Endothelial cell (in vitro differentiated cells): ENCODE measurements around the gene STARD10. TPM values are rescaled to one million over a fixed set of nuclear protein-coding genes. Genes with fewer than 3 reads are reported as not detected.
A peak's percentile ranks its signal among the peaks of the same experiment; 100 is the strongest.

Source experiments
- DNase-seq: peaks from one replicate; pipeline ENCODE4 v3.0.0; 2021; ENCODE audit warnings: low spot score
- H3K27ac Mint-ChIP-seq: one replicate; pipeline ENCODE4 v1.8.0; 2021; ENCODE audit warnings: mixed read lengths, inconsistent platforms; ENCODE audit not compliant: unreplicated experiment
- H3K27me3 Mint-ChIP-seq: one replicate; pipeline ENCODE4 v1.8.0; 2021; ENCODE audit warnings: mild to moderate bottlenecking, moderate library complexity, mixed read lengths, inconsistent platforms; ENCODE audit not compliant: unreplicated experiment
- H3K36me3 Mint-ChIP-seq: one replicate; pipeline ENCODE4 v1.8.0; 2021; ENCODE audit warnings: mild to moderate bottlenecking, low read depth, mixed read lengths, inconsistent platforms; ENCODE audit not compliant: unreplicated experiment
- H3K4me1 Mint-ChIP-seq: one replicate; pipeline ENCODE4 v1.8.0; 2021; ENCODE audit warnings: mild to moderate bottlenecking, mixed read lengths, inconsistent platforms; ENCODE audit not compliant: unreplicated experiment
- H3K4me3 Mint-ChIP-seq: one replicate; pipeline ENCODE4 v1.8.0; 2021; ENCODE audit warnings: mild to moderate bottlenecking, mixed read lengths, inconsistent platforms; ENCODE audit not compliant: unreplicated experiment
- H3K9me3 Mint-ChIP-seq: one replicate; pipeline ENCODE4 v1.8.0; 2021; ENCODE audit warnings: mixed read lengths, inconsistent platforms; ENCODE audit not compliant: unreplicated experiment
- long read RNA-seq: library from polyadenylated mRNA; unstranded; transcript quantifications from one replicate; pipeline ENCODE4 v2.0.0, GENCODE V29; 2020; ENCODE audit not compliant: unreplicated experiment
- total RNA-seq: library from RNA; stranded (reverse); fragmentation: NEBNext Ultra II Directional; extraction: Animal tissue kit (Norgen Biotek cat#: 25700); gene quantifications from one replicate; pipeline ENCODE4 v1.2.1, GENCODE V29; 2021; ENCODE audit not compliant: unreplicated experiment
- TF ChIP-seq, protein P1 (sequence below): fragments of 200-600 bp; sonication (generic); IDR thresholded peaks from one replicate; pipeline ENCODE4 v1.5.0; 2021; ENCODE audit warnings: antibody characterized with exemption; ENCODE audit not compliant: unreplicated experiment

Gene STARD10, protein sequence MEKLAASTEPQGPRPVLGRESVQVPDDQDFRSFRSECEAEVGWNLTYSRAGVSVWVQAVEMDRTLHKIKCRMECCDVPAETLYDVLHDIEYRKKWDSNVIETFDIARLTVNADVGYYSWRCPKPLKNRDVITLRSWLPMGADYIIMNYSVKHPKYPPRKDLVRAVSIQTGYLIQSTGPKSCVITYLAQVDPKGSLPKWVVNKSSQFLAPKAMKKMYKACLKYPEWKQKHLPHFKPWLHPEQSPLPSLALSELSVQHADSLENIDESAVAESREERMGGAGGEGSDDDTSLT
- 13.4 TPM for total RNA-seq
- long read RNA-seq, partial matches to known transcripts, result 0 of 4 reads
- long read RNA-seq, other reads (novel, unspliced or antisense), result 0 of 4 reads

DNA sequence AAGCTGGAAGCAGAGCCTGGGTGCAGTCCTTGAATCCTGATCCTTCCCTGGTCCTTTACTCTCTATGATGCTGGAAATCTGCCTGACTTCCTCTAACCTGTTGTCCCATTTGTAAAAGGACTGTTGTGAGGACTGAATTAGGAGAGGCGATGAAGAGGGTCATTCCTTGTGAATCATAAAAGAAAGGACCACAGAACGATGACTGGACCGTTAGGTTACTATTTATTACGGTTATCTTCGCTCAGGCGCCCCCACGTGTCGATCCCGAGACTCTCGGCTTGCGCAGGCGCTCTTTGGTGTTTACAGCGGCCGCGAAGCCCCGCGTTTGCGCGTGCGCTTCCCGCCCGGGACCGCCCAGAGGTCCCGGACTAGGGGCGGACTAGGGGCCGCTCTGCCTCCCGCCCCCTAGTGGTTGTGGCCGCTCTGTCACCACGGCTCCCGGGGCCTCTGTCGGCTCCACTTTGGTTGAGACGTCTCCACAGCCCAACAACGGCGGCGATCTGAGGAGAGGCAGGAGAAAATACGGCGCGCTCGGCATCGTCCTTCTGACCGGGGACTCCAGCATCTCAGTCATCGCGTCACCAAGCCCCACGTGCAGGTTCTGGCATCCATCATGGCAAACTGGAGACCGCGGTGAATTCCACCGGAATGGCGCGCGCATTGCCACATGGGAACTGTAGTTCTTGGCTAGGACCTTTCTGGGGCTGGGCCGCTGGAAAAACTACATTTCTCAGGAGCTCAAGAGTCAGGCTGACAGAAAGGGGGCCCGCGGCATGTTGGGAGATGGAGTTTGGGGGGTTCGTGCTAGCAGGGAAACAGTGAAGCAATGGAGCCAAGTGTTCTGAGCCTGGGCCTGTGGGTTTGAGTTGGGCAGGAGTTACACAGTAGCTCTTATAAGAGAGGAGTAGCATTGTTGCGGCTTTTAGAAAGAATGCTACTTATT, at the start of gene STARD10:
Gene STARD10, minus strand, starts transcription at position 623 of the 943 bp plus-strand sequence. CDS start 12,866 bp downstream, outside the sequence.
- Mint-ChIP-seq H3K36me3 (no peaks in the 10 kb centered on the region), H3K4me3 (peak within 1 kb of the TSS; percentile 98), H3K27ac (peak within 1 kb of the TSS; percentile 91), H3K27me3 (peaks cover 14% of the 10 kb centered on the region), H3K4me1 (peaks cover 15% of the 10 kb centered on the region), H3K9me3 (no peaks in the 10 kb centered on the region)
- TF ChIP-seq, protein P1, sequence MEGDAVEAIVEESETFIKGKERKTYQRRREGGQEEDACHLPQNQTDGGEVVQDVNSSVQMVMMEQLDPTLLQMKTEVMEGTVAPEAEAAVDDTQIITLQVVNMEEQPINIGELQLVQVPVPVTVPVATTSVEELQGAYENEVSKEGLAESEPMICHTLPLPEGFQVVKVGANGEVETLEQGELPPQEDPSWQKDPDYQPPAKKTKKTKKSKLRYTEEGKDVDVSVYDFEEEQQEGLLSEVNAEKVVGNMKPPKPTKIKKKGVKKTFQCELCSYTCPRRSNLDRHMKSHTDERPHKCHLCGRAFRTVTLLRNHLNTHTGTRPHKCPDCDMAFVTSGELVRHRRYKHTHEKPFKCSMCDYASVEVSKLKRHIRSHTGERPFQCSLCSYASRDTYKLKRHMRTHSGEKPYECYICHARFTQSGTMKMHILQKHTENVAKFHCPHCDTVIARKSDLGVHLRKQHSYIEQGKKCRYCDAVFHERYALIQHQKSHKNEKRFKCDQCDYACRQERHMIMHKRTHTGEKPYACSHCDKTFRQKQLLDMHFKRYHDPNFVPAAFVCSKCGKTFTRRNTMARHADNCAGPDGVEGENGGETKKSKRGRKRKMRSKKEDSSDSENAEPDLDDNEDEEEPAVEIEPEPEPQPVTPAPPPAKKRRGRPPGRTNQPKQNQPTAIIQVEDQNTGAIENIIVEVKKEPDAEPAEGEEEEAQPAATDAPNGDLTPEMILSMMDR, result peak; percentile 99
- peak; percentile 95 for DNase-seq

DNA sequence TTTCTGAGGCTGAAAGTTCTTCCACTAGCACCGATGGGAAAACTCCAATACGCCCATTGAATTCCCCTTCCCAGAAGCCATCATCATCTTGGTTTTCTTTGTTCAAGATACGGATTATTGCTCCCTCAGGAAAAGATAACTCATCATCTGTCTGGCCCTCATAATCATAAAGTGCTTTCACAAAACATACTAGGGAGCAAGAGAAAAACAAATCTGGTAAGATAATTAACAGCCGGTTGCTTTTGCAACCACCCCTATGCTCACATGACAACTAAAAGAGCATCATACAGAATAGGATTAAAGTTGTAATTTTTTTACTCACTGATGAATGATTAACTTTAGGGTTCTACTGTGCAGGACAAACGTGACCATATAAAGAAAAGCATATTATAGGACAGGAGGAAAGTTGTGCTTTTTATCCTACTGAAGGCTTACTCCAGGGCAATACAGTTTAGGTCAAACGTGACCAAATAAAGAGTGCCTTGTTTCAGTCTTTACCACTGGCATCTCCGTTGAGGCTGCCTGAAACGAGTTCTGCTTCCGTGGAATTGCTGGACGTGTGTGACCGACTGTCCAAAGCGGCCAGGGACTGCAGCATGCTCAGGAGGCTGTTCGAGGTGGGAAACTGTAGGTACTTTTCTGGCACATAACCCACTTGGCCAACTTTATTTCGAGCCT, 48.9 kb upstream of the STARD10 start:
- H3K4me3 Mint-ChIP-seq, result no peak overlapping the region
- H3K27me3 Mint-ChIP-seq, result peaks cover 2% of the 10 kb centered on the region
- TF ChIP-seq, protein P1, result no peak
- no peaks in the 10 kb centered on the region for H3K4me1 Mint-ChIP-seq
- no peak for DNase-seq
- peaks cover 37% of the 10 kb centered on the region for H3K36me3 Mint-ChIP-seq
- H3K27ac Mint-ChIP-seq, result no peak overlapping the region
- no peaks in the 10 kb centered on the region for H3K9me3 Mint-ChIP-seq

DNA sequence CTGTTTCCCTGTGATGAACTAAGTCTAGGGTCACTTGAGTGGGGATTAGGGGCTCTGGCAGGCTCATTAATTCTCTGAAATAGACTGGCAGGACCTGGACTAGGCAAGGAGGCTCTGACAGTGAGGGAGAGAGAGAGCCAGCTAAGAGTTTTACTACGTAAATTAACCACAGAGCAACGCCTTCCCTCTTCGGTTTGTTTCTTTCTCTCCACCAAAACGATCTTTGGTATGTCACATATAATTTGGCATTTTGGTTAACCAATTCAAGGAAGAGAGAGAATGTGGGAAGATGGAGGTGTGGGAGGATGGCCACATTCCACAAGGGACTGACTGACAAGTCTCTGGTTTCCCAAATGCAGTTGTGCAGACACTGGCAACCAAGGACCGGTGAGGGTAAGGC, 48.3 kb upstream of the STARD10 start:
- peaks cover 2% of the 10 kb centered on the region for H3K27me3 Mint-ChIP-seq
- no peak overlapping the region for H3K27ac Mint-ChIP-seq
- H3K4me3 Mint-ChIP-seq, result no peak overlapping the region
- TF ChIP-seq, protein P1, result no peak
- no peaks in the 10 kb centered on the region for H3K4me1 Mint-ChIP-seq
- H3K9me3 Mint-ChIP-seq, result no peaks in the 10 kb centered on the region
- no peak for DNase-seq
- peaks cover 37% of the 10 kb centered on the region for H3K36me3 Mint-ChIP-seq

DNA sequence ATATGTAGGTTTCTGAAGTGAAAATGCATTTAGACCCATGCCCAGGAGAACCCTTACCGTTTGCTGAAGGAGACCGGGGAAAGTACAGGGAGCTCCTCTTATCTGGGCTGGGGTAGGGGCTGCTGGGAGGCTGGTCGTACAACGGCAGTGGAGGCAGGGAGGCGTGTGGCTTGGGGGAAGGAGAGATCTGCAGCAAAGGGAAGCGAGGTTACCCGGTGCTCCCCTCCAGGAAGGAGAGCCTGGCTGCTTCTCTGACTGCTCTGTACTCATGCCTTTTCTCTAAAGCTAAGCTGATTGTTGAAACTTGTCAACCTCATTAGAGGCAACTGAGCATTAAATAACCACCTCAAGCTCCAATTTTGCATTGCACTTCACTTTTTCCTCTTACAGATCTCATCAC, 47.5 kb upstream of the STARD10 start:
- no peak for DNase-seq
- TF ChIP-seq, protein P1, result no peak
- Mint-ChIP-seq H3K36me3 (peaks cover 37% of the 10 kb centered on the region), H3K27ac (no peak overlapping the region), H3K4me1 (no peaks in the 10 kb centered on the region), H3K27me3 (peaks cover 2% of the 10 kb centered on the region), H3K9me3 (no peaks in the 10 kb centered on the region), H3K4me3 (no peak overlapping the region)
